Mucosa of rectum (tissue), 2 donors: ENCODE measurements around the gene CACNA2D1.
"Not testable (repeated sequence)": the region's sequence is repeated elsewhere in the genome, so short reads cannot be mapped to it uniquely, and the experiment has no call there.

Experiments used
- H3K27ac ChIP-seq, 2 donors: one replicate each; pipeline ENCODE4 v1.7.0; 2013; ENCODE audit warnings: inconsistent platforms in 2 of 2, low read depth in 2 of 2, low read length in 2 of 2
- H3K27me3 ChIP-seq, 2 donors: one replicate each; pipeline ENCODE4 v1.7.0; 2013; ENCODE audit warnings: low read length in 2 of 2; ENCODE audit not compliant: control insufficient read depth in 2 of 2, insufficient read depth in 2 of 2
- H3K36me3 ChIP-seq, 2 donors: one replicate each; pipeline ENCODE4 v1.7.0; 2013; ENCODE audit warnings: low read length in 2 of 2; ENCODE audit not compliant: control insufficient read depth in 2 of 2, insufficient read depth in 2 of 2
- H3K4me1 ChIP-seq, 2 donors: one replicate each; pipeline ENCODE4 v1.7.0; 2013; ENCODE audit warnings: low read length in 2 of 2, mild to moderate bottlenecking in 1 of 2; ENCODE audit not compliant: control insufficient read depth in 2 of 2, insufficient read depth in 2 of 2
- H3K4me3 ChIP-seq, 2 donors: one replicate each; pipeline ENCODE4 v1.7.0; 2013; ENCODE audit warnings: low read length in 2 of 2
- H3K9ac ChIP-seq, 2 donors: one replicate each; pipeline ENCODE4 v1.7.0; 2013; ENCODE audit warnings: low read length in 2 of 2, low read depth in 1 of 2, mild to moderate bottlenecking in 1 of 2
- H3K9me3 ChIP-seq, 2 donors: one replicate each; pipeline ENCODE4 v1.7.0; 2013; ENCODE audit warnings: low read length in 2 of 2; ENCODE audit not compliant: control insufficient read depth in 2 of 2
- donor health status: healthy.
- donor health status: Normal muscosa, but diverticular disease.

CACNA2D1 gene

DNA sequence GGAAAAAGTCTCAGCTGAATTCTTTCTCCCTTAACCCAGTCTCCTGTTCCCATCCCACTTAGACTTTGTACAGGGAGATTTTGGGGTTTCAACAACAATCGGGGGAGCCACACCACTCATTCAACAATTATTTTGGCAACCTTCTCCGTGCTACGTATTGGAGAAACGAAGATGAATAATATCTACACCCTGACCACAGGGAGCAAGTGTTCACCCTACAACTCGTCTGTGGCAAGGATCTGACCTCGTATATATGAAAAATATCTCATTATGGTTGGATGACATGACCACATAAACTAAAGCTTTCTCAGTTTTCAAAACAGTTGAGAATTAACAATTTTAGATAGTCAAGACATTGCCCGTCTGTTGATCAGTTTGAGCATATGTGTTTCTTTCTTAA, 302.1 kb downstream of the CACNA2D1 start:
- no peaks in the 10 kb centered on the region for H3K36me3 ChIP-seq
- no peaks in the 10 kb centered on the region for H3K4me1 ChIP-seq
- H3K9ac ChIP-seq: no peak overlapping the region
- no peaks in the 10 kb centered on the region for H3K27me3 ChIP-seq
- no peak overlapping the region for H3K4me3 ChIP-seq
- no peaks in the 10 kb centered on the region for H3K9me3 ChIP-seq
- no peak overlapping the region for H3K27ac ChIP-seq

DNA sequence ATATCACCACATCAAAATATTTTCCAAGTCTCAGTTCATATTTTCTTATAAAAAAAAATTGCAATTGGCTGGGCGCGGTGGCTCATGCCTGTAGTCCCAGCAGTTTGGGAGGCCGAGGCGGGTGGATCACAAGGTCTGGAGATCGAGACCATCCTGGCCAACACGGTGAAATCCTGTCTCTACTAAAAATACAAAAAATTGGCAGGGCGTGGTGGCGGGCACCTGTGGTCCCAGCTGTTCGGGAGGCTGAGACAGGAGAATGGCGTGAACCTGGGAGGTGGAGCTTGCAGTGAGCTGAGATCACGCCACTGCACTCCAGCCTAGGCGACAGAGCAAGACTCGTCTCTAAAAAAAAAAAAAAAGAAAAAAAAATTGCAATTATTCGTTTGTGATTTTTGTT, 303.0 kb downstream of the CACNA2D1 start:
- H3K27me3 ChIP-seq, H3K9ac ChIP-seq, H3K4me3 ChIP-seq, H3K27ac ChIP-seq, H3K36me3 ChIP-seq, H3K4me1 ChIP-seq, H3K9me3 ChIP-seq: not testable (repeated sequence)

DNA sequence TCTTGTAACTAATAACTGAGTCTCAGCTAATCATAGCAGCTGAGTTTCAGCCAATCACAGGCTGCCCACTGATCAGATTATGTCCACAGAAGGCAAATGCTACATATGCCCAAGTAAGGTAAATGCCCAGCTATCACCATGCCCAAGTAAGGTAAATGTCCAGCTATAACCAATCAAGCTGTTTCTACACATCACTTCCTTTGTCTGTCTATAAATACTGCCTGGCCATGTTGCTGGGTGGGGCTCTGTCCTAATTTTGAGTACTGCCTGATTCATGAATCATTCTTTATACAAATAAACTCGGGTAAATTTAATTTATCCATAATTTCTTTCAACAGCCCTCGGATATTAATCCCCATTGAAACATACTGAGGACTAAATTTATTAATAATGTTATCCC, 312.4 kb downstream of the CACNA2D1 start:
- H3K9ac ChIP-seq: no peak overlapping the region
- no peak overlapping the region for H3K27ac ChIP-seq
- H3K9me3 ChIP-seq: no peaks in the 10 kb centered on the region
- no peaks in the 10 kb centered on the region for H3K4me1 ChIP-seq
- H3K27me3 ChIP-seq: no peaks in the 10 kb centered on the region
- no peaks in the 10 kb centered on the region for H3K36me3 ChIP-seq
- H3K4me3 ChIP-seq: no peak overlapping the region

DNA sequence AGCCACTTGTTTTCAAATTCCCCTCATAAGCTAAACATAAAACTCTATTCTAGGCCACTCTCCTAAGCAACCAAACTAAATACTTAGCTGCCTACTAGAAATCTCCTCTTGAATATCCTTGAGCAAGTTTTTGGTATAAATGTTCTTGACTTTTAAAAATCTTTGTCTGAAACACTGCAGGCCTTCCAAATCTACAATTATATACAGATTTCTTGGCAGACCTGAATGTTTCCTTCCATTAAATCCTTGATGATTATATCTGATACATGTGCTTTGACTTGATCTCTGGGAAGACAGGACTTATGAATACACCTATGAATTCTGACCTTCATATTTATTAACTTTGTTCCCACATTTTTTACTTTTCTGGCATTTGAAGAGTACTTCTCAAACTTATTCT, 314.5 kb downstream of the CACNA2D1 start:
- no peaks in the 10 kb centered on the region for H3K4me1 ChIP-seq
- H3K9me3 ChIP-seq: no peaks in the 10 kb centered on the region
- H3K9ac ChIP-seq: no peak overlapping the region
- no peak overlapping the region for H3K4me3 ChIP-seq
- H3K27me3 ChIP-seq: no peaks in the 10 kb centered on the region
- no peak overlapping the region for H3K27ac ChIP-seq
- H3K36me3 ChIP-seq: no peaks in the 10 kb centered on the region

DNA sequence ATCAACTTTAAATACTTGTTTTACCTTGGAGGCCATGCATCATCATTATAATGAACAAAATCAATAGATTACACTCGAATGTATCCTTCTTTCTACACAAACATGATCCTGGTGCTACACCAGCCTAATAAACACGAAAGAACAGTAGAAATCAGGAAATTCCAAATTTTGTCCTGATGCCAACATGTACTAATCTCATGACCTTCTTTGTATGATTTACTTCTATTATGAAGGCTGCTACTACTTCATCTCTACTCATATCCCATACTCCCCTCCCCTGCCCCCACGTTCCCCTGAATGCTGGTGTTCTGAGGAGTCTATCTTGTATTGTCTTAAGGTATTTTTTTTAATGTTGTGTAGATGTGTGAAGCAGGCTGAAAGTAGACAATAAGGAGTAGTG, 315.0 kb downstream of the CACNA2D1 start:
- Histone ChIP-seq H3K27me3 (no peaks in the 10 kb centered on the region), H3K4me1 (no peaks in the 10 kb centered on the region), H3K27ac (no peak overlapping the region), H3K36me3 (no peaks in the 10 kb centered on the region), H3K9ac (no peak overlapping the region), H3K4me3 (no peak overlapping the region), H3K9me3 (no peaks in the 10 kb centered on the region)

DNA sequence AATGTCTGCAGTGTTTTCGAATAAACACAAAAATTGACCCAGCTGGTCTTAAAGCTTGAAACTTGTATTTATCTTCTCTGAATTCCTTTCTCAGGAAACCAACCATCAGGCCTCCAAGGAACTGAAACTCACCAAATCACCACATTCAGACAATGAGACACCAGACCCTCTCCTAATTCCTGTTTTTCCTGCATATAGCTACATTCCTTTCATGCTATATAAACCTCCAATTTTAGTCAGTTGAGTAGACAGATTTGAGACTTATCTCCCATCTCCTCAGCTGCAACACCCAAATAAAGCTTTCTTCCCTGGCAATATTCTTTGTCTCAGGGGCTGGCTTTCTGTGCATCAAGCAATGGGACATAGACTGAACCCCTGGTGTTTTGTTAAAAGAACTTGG, 317.0 kb downstream of the CACNA2D1 start:
- Histone ChIP-seq H3K27ac (no peak overlapping the region), H3K9me3 (no peaks in the 10 kb centered on the region), H3K9ac (no peak overlapping the region)

DNA sequence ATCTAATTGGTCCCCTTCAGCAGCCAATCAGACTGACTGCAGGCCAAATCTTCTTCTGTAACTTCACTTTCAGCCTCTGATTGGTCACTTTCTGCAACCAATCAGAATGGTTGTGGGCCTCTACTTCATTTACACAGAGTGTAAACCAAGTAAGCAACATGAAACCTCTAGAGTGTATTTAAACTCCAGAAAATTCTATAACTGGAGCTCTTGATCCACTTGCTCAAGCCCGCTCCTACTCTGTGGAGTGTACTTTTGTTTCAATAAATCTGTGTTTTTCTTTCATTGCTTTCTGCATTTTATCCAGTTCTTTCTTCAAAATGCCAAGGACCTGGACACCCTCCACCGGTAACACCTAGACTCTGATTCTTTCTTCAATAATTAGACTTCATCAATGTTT, 319.1 kb downstream of the CACNA2D1 start:
- H3K27ac ChIP-seq: no peak overlapping the region
- H3K36me3 ChIP-seq: no peaks in the 10 kb centered on the region
- H3K9me3 ChIP-seq: no peaks in the 10 kb centered on the region
- H3K4me1 ChIP-seq: no peaks in the 10 kb centered on the region
- no peak overlapping the region for H3K9ac ChIP-seq
- H3K4me3 ChIP-seq: no peak overlapping the region
- H3K27me3 ChIP-seq: no peaks in the 10 kb centered on the region

More for the DNA sequence above, 317.0 kb downstream of the CACNA2D1 start:
- no peaks in the 10 kb centered on the region for H3K36me3 ChIP-seq
- H3K27me3 ChIP-seq: no peaks in the 10 kb centered on the region
- H3K4me3 ChIP-seq: no peak overlapping the region
- H3K4me1 ChIP-seq: no peaks in the 10 kb centered on the region

DNA sequence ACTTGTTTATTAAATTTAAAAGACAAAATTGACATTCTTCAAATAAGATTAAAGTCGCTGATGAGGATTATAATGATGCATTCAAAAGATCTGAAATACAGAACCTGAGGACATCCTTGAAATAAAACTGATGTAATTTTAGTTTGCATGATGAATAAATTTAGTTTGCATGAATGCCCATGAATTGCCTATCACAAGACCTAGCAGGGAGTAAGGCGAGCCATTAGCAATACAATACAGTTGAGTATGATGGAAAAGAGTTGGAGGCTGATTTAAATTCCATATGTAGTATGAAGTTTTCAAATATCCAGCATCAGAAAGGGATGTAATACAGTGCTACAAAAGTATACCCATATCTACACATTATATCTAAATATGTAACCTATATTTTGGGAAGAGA, 321.3 kb downstream of the CACNA2D1 start:
- Histone ChIP-seq H3K9ac (no peak overlapping the region), H3K27ac (no peak overlapping the region), H3K4me3 (no peak overlapping the region), H3K4me1 (no peaks in the 10 kb centered on the region), H3K36me3 (no peaks in the 10 kb centered on the region), H3K27me3 (no peaks in the 10 kb centered on the region), H3K9me3 (no peaks in the 10 kb centered on the region)

DNA sequence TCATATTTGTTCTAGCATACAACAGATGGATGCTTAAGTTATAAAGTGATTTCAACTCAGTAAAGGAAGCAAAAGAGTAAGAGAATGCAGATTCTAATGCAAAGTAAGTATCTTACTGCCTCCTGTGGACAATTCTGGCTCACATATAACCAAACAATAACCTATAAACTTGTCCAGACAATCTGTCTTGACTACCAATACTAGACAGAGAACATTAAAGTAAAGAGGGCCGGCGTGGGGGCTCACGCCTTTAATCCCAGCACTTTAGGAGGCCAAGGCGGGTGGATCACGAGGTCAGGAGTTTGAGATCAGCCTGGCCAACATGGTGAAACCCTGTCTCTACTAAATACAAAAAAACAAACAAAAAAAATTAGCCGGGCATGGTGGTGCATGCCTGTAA, 329.3 kb downstream of the CACNA2D1 start:
- no peak overlapping the region for H3K9ac ChIP-seq
- no peak overlapping the region for H3K4me3 ChIP-seq
- H3K27ac ChIP-seq: no peak overlapping the region
- H3K9me3 ChIP-seq: no peaks in the 10 kb centered on the region
- H3K36me3 ChIP-seq: no peaks in the 10 kb centered on the region
- no peaks in the 10 kb centered on the region for H3K27me3 ChIP-seq
- no peaks in the 10 kb centered on the region for H3K4me1 ChIP-seq

DNA sequence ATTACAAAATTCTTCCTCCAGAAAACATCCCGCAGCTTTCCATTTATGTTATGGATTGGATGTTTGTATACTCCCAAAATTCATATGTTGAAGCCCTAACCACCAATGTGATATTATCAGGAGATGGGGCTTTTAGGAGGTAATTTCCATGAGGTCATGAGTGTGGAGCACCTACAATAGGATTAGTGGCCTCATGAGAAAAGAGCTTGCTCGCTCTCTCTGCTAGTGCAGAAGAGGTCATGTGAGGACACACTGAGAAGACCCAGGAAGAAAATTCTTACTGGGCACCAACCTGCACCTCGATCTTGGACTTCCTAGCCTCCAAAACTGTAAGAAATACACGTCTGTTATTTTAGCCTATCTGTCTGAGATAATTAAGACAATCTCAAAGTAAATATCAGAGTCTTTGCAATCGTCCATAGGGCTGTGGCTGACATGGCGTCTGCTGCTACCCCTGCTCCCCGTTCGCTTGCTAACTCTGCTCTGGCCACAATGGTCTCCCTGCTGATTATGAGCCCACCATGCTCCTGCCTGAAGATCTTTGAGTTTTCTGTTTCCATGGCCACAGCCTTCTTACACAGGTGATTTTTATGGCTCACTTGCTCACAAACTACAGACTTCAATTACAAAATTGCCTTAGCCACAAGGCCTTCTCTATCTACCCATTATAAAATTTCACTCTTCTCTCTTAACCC, 333.3 kb downstream of the CACNA2D1 start:
- H3K9ac ChIP-seq: no peak overlapping the region
- H3K9me3 ChIP-seq: no peaks in the 10 kb centered on the region

DNA sequence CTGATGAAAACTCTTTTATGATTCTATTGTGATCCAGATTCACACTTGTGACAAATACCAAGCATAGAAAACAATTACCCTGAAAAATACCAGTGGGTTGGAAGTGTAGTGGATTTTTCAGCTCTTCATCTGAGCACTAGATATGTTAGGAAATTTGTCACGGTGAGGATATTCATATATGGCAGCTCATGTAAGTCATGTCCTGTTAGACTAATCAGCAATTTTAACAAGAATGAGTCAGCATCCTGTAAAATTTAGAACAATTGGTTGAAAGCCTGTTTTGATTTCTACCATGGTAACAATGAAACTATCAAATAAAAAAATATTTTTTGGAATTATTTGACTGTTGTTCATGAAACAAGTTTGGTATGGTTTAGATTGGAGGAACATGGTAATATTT, 334.3 kb downstream of the CACNA2D1 start:
- Histone ChIP-seq H3K4me1 (no peaks in the 10 kb centered on the region), H3K4me3 (no peak overlapping the region), H3K27ac (no peak overlapping the region), H3K27me3 (no peaks in the 10 kb centered on the region), H3K36me3 (no peaks in the 10 kb centered on the region), H3K9me3 (no peaks in the 10 kb centered on the region), H3K9ac (no peak overlapping the region)

More for the DNA sequence above, 333.3 kb downstream of the CACNA2D1 start:
- no peaks in the 10 kb centered on the region for H3K36me3 ChIP-seq
- no peak overlapping the region for H3K27ac ChIP-seq
- no peaks in the 10 kb centered on the region for H3K27me3 ChIP-seq
- no peaks in the 10 kb centered on the region for H3K4me1 ChIP-seq
- no peak overlapping the region for H3K4me3 ChIP-seq
